Activated gamma-delta T cell treated with Interleukin-2 at 50 U/mL for 16 hours (primary cell): Measurements from ENCODE around the gene PARP2.
"Not testable (repeated sequence)": the region's sequence is repeated elsewhere in the genome, so short reads cannot be mapped to it uniquely, and the experiment has no call there.

Source experiments
- DNase-seq: peaks from one replicate; pipeline ENCODE4 v3.0.0-alpha.2; 2020

The PARP2 gene

DNA sequence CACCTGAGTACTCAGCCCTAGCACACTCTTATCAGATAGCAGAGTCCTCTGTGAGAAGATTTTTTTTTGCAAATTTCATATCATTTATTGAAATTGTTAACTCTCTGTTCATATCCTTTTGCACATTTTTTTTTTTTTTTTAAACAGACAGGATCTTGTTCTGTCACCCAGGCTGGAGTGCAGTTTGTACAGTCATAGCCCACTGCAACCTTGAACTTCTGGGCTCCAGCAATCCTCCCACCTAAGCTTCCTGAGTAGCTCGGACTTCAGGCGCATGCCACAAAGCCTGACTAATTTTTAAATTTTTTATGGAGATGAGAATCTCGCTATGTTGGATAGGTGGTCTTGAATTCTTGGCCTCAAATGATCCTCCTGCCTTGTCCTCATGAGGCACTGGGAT, 4.3 kb downstream of the PARP2 start:
- DNase-seq = no peak

DNA sequence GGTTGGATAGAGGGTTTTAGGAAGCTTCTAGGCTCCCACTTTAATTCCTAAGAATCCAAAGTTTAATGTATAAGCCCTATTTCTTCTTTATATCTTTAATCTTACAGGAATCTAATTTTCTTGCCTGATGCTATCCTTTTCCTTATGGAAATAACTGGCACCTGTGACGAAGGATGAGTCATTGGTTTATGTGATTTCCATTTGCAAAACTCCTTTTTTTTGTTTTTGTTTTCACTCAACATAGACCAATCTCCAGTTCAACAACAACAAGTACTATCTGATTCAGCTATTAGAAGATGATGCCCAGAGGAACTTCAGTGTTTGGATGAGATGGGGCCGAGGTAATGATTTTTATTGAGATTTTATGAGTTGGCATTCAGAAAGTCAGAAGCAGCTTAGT, 6.8 kb downstream of the PARP2 start:
- DNase-seq = no peak

DNA sequence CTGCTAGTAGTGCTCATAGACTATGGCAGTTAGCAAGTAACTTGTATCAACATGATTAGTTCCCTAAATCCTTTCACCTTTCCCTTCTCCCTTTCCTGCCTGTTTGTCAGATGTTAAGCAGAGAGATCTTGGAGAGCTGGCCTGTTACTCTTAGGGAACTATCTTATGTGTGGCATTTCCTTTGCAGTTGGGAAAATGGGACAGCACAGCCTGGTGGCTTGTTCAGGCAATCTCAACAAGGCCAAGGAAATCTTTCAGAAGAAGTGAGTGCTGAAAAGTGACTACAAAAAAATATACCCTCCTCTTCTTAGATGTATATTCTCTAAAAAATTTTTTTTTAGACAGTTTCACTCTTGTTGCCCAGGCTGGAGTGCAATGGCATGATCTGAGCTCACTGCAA, 7.4 kb downstream of the PARP2 start:
- DNase-seq = no peak

DNA sequence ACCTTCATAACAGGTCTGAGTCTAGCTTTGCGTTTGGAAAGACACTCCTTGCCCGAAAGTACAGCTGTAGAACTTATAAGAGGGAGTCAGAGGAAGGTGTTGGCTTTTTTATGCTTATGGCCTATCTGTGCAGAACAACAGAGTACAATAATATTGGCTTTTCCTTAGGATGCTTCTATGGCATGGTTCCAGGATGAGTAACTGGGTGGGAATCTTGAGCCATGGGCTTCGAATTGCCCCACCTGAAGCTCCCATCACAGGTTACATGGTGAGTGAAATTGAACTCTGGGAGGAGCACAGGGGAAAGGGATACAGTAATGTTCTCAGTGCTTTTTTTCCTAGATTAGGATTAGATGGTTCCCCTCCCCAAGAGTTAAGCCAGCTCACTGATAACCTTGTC, 13.0 kb downstream of the PARP2 start:
- DNase-seq = no peak

DNA sequence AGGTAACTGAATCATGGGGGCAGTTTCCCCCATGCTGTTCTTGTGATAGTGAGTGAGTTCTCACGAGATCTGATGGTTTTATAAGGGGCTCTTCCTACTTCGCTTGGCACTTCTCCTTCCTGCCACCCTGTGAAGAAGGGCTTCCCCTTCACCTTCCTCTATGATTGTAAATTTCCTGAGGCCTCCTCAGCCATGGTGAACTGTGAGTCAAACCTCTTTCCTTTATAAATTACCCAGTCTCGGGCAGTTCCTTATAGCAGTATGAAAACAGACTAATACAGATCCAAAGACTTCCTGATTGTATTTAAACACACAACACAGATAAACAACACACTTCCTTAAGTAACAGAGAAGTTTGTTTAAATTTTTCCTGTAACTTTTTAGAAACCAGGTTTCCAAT, 15.0 kb downstream of the PARP2 start:
- DNase-seq = not testable (repeated sequence)

DNA sequence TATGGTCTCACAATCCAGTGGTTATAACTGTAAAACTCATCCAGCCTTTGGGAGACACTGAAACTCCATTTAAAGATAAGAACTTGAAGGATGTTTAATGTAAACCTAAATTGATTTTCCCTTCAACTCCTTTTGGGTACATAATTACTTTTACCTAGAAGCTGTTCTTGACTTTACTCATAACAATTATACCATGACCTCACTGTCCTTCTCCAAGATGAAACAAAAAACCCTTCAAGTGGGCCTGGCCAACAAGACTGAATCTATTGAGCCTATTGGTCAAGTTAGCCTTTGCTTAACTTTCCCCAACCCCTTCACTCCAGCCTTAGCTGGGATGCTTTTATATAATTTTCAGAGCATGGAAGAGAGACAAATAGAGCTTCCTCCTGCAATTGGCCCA, 22.5 kb downstream of the PARP2 start:
- no peak for DNase-seq

- DNase-seq = no peak
These were observed 29.4 kb downstream of the PARP2 start for GRCh38 chr14:20372796-20373195.

GRCh38 chr14:20375471-20375870, 32.0 kb downstream of the PARP2 start:
- DNase-seq = no peak

GRCh38 chr14:20376071-20376588, 32.7 kb downstream of the PARP2 start:
- DNase-seq = no peak

DNA sequence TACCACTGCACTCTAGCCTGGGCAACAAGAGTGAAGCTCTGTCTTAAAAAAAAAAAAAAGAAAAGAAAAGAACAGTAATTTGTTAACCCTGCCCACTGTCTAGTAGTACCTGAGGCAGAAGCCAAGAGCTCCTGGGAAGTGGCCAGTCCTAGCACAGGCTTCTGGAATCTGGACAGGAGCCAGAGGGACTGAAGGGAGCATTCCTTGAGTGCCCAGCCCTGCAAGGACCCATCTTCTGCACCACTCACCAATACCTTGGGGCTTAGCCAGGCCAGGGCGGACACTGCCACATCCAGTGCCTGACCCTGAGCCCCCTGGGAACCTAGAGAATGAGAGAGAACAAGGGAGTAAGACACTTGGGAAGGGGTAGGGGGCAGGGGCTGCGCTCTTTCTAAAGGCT, 33.7 kb downstream of the PARP2 start:
- DNase-seq = no peak

GRCh38 chr14:20379743-20380142, 36.3 kb downstream of the PARP2 start:
- no peak for DNase-seq

DNA sequence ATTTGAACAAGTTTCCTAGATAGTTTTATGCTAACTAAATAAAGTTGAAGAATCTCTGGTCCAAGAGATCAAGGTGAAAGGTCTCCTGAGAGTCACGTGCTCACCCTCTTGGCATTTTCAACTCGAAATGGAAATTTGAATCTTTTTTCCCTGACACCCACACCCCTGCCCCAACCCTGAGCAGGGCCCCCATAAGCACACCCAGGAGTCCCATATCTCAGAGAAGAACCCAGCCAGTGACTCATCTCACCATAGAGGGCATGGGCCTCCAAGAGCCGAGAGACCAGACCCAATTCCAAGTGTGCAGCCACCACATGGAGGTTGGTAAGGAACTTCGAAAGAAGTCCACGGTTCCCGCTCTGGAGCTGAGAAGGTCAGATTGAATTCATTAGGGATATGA, 37.2 kb downstream of the PARP2 start:
- DNase-seq = no peak

- DNase-seq = no peak
These were observed 37.9 kb downstream of the PARP2 start for GRCh38 chr14:20381341-20381740.

- no peak for DNase-seq
These were observed 39.1 kb downstream of the PARP2 start for GRCh38 chr14:20382526-20382925.

- DNase-seq = no peak
These were observed 39.6 kb downstream of the PARP2 start for GRCh38 chr14:20383032-20383431.

GRCh38 chr14:20383636-20384035, 40.2 kb downstream of the PARP2 start:
- DNase-seq = no peak

DNA sequence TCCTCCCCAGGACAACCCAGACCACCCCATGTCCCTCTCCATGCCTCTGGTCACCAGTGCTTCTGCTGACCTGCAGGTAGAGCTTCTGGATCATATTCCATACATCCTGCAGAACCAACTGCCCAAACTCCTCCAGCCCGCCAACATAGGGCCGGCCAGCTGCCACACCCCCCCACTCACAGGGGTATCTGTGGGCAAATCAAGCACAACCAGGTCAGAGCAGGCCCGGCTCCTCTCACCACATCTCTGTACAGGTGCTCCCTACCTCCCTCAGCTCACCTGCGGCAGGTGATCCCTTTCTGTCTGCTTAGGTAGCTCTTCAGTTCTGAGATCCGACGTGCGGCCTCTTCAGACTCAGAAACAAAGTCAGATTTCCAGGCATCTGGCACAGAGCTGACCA, 40.9 kb downstream of the PARP2 start:
- no peak for DNase-seq

DNA sequence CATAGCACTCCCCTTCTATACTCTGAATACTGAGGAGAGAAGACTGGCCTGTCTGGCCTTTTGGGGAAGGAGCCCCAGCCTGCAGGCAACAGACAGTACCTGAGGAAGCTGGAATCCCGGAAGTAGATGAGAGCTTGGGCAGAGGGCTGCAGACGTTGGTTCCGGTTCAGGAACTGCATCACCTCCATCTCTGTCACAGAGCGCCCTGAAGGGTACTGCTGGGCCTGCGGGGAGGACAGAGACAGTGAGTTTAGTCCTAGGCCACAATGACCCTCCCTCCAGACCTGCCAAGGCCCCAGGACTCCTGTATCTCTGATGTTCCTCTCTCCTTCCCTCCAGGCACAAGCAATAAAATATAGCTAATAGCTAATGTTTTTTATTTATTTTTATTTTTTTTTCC, 41.5 kb downstream of the PARP2 start:
- no peak for DNase-seq

DNA sequence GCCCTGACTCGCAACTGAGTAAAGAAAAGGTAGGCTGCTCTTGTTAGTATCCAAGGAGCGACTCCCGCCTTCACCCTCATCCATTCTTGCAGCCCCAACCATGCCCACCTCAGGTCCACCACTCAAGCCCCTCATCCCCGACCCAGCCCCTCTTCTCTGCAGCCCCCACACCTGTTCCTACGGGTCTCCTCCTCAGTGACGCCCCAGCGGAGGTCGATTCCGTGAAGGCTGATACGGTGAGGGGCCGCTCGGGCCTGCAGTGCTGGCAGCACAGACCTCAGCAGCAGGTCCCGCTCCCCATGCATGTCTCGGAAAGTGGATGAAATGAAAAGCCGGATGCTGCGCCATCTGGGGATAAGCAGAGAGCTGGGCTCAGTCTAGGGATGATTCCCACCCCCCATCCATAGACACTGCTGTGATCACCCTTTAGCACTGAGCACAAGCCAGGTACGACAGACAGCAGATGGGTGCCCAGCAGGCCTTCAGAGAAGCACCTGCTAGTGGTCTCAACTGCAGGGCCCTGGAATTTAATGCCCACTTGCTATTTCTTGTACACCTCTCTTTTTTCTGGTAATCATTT, 42.9 kb downstream of the PARP2 start:
- no peak for DNase-seq

- DNase-seq = no peak
These were observed 44.1 kb downstream of the PARP2 start for GRCh38 chr14:20387576-20387975.

DNA sequence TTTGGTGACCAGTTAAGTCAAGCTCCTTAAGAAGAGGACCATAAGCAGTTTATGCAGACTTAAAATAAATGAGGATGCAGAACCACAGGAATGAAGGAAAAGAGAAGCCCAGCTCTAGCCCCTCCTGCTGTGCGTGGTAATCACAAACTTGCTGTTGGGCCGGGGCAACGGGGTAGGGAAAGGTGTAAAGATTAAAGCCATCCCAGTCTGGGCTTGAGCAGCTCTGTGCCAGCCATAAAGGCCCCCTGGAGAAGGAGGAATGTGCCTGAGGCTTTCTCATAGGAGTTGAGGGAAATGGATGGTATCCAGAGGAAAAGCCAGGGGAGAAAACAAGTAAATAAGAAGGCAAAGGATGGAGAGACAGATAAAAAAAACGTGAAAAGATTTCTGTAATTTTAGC, 44.7 kb downstream of the PARP2 start:
- no peak for DNase-seq

GRCh38 chr14:20391505-20391904, 48.1 kb downstream of the PARP2 start:
- DNase-seq = no peak

- DNase-seq = no peak
These were observed 54.1 kb downstream of the PARP2 start for GRCh38 chr14:20397511-20397910.

DNA sequence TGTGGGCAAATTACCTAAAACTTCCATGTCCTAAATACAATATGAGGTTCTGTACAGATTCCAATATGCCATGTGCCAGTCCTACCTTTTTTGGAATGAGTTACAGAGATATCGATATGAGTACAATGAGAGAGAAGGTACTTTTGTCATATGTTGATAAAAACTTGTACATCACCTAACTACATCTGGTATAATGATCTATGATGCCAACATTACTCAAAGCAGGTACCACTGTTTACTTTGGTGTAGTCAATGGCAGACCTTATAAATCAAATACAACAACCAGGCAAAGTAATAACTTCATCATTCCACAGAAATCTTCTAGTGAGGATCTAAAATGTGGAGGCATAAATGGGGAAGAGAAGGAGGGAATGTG, 57.1 kb downstream of the PARP2 start:
- no peak for DNase-seq

DNA sequence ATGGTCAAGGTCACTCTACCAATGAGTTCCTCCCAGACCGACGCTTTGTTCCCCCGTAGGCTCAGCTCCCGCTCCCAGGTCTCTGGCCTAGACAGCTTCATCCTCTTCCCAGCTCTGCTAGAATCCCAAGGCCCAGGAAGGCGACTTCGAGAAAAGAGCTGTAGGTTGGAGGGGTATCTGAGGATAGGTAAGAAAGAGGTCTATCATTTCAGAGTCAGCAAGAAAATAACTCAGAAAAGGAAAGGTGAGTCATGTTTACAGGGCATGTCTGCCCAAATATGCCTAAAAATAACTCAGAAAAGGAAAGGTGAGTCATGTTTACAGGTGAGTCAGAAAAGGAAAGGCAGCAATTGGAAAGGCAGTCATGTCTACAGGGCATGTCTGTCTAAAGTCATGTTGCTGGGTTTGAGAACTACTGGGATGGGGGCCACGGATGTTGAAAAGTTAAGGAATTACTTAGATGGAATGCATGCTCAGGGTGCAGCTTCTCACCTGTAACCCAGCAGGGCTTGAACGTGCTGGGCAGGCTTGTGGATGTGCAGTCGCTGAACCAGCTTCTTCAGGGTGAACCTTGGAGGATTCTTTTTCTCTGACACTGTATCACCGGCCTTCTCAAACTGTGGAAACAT, 57.6 kb downstream of the PARP2 start:
- no peak for DNase-seq
